Astrocyte (in vitro differentiated cells and primary cell): Measurements from ENCODE around the gene ABHD12. TPM values are rescaled to one million over a fixed set of nuclear protein-coding genes. Genes with fewer than 3 reads are reported as not detected.

Source experiments
- DNase-seq: peaks from one replicate; pipeline ENCODE4 v3.0.0-alpha.2; 2010; ENCODE audit warnings: low read depth
- FAIRE-seq: peaks from 2 replicates; lab custom pipeline; 2011; peaks lifted over from hg19 to GRCh38; lab: Jason Lieb, UNC
- H2AFZ ChIP-seq: 2 replicates; pipeline ENCODE4 v1.6.0; 2012; ENCODE audit warnings: low read depth, low read length, inconsistent platforms
- H3K27ac ChIP-seq: 2 replicates; pipeline ENCODE4 v1.5.1; 2011; ENCODE audit warnings: low read depth, low read length, inconsistent platforms
- H3K27me3 ChIP-seq: 2 replicates; pipeline ENCODE4 v1.6.0; 2011; ENCODE audit warnings: low read length, inconsistent platforms; ENCODE audit not compliant: insufficient read depth
- H3K36me3 ChIP-seq: 2 replicates; pipeline ENCODE4 v1.5.1; 2011; ENCODE audit warnings: low read length, inconsistent platforms; ENCODE audit not compliant: insufficient read depth
- H3K4me1 ChIP-seq: 2 replicates; pipeline ENCODE4 v1.5.1; 2011; ENCODE audit warnings: low read length, inconsistent platforms; ENCODE audit not compliant: insufficient read depth
- H3K4me2 ChIP-seq: 2 replicates; pipeline ENCODE4 v1.6.0; 2012; ENCODE audit warnings: low read length, inconsistent platforms
- H3K4me3 ChIP-seq: 2 replicates; pipeline ENCODE4 v1.5.1; 2011; ENCODE audit warnings: low read depth, mild to moderate bottlenecking, low read length, inconsistent platforms; ENCODE audit not compliant: insufficient read depth
- H3K79me2 ChIP-seq: 2 replicates; pipeline ENCODE4 v1.6.0; 2012; ENCODE audit warnings: mild to moderate bottlenecking, low read length, inconsistent platforms; ENCODE audit not compliant: insufficient read depth
- H3K9ac ChIP-seq: 2 replicates; pipeline ENCODE4 v1.6.0; 2012; ENCODE audit warnings: mild to moderate bottlenecking, low read length, inconsistent platforms
- H3K9me3 ChIP-seq: 2 replicates; pipeline ENCODE4 v1.5.1; 2012; ENCODE audit warnings: low read depth, mild to moderate bottlenecking, low read length, inconsistent platforms; ENCODE audit not compliant: insufficient read depth
- H4K20me1 ChIP-seq: 2 replicates; pipeline ENCODE4 v1.6.0; 2012; ENCODE audit warnings: low read length, inconsistent platforms; ENCODE audit not compliant: insufficient read depth
- H3K27ac Mint-ChIP-seq: one replicate; pipeline ENCODE4 v1.8.0; 2021; ENCODE audit warnings: mild to moderate bottlenecking, mixed read lengths; ENCODE audit not compliant: unreplicated experiment
- H3K27me3 Mint-ChIP-seq: one replicate; pipeline ENCODE4 v1.8.0; 2021; ENCODE audit warnings: low read depth, mixed read lengths; ENCODE audit not compliant: unreplicated experiment
- H3K36me3 Mint-ChIP-seq: one replicate; pipeline ENCODE4 v1.8.0; 2021; ENCODE audit warnings: low read depth, mixed read lengths; ENCODE audit not compliant: unreplicated experiment
- H3K4me1 Mint-ChIP-seq: one replicate; pipeline ENCODE4 v1.8.0; 2021; ENCODE audit warnings: low read depth, mixed read lengths; ENCODE audit not compliant: unreplicated experiment
- H3K4me3 Mint-ChIP-seq: one replicate; pipeline ENCODE4 v1.8.0; 2021; ENCODE audit warnings: mild to moderate bottlenecking, moderate library complexity, mixed read lengths; ENCODE audit not compliant: unreplicated experiment
- H3K9me3 Mint-ChIP-seq: one replicate; pipeline ENCODE4 v1.8.0; 2021; ENCODE audit warnings: mild to moderate bottlenecking, mixed read lengths; ENCODE audit not compliant: unreplicated experiment
- CTCF ChIP-seq: IDR thresholded peaks from 2 replicates; pipeline ENCODE4 v1.5.1; 2011; ENCODE audit warnings: low read depth, mild to moderate bottlenecking, inconsistent platforms, low read length, moderate library complexity; ENCODE audit not compliant: insufficient read depth
- EZH2 ChIP-seq: IDR thresholded peaks from 2 replicates; pipeline ENCODE4 v1.6.1; 2012; ENCODE audit warnings: mild to moderate bottlenecking, low read length, inconsistent platforms; ENCODE audit not compliant: insufficient read depth
- total RNA-seq: library from RNA; stranded (reverse); gene quantifications from 2 replicates; pipeline ENCODE4 v1.2.1, GENCODE V29; 2021

ABHD12 gene
- total RNA-seq, 1 donor from 2014 or later = 98.1 TPM

- no peaks in the 10 kb centered on the region for H3K27me3 Mint-ChIP-seq
- no peak for FAIRE-seq
Measured at GRCh38 chr20:25277051-25277801, 113.4 kb downstream of the ABHD12 start.

GRCh38 chr20:25276533-25277050, 114.0 kb downstream of the ABHD12 start:
- no peak overlapping the region for H3K4me3 Mint-ChIP-seq
- peaks cover 42% of the 10 kb centered on the region for H3K36me3 ChIP-seq

More at GRCh38 chr20:25277051-25277801, 113.4 kb downstream of the ABHD12 start:
- no peak overlapping the region for H3K4me2 ChIP-seq
- H3K4me3 ChIP-seq = no peak overlapping the region
- H3K27ac ChIP-seq = no peak overlapping the region
- H3K27me3 ChIP-seq = no peaks in the 10 kb centered on the region
- no peak for DNase-seq
- peaks cover 64% of the 10 kb centered on the region for H4K20me1 ChIP-seq
- Mint-ChIP-seq H3K36me3 (peaks cover 17% of the 10 kb centered on the region), H3K9me3 (no peaks in the 10 kb centered on the region), H3K4me3 (no peak overlapping the region), H3K27ac (no peak overlapping the region), H3K4me1 (peaks cover 7% of the 10 kb centered on the region)
- peaks cover 25% of the 10 kb centered on the region for H3K79me2 ChIP-seq
- H3K36me3 ChIP-seq = peaks cover 39% of the 10 kb centered on the region
- TF ChIP-seq EZH2 (no peak), CTCF (no peak)
- H3K9ac ChIP-seq = no peak overlapping the region
- no peaks in the 10 kb centered on the region for H3K4me1 ChIP-seq
- no peak overlapping the region for H2AFZ ChIP-seq
- no peaks in the 10 kb centered on the region for H3K9me3 ChIP-seq

More at GRCh38 chr20:25276533-25277050, 114.0 kb downstream of the ABHD12 start:
- H3K4me3 ChIP-seq = no peak overlapping the region
- H3K4me2 ChIP-seq = no peak overlapping the region
- peaks cover 31% of the 10 kb centered on the region for H3K79me2 ChIP-seq
- Mint-ChIP-seq H3K36me3 (peaks cover 17% of the 10 kb centered on the region), H3K4me1 (peaks cover 7% of the 10 kb centered on the region), H3K27me3 (no peaks in the 10 kb centered on the region), H3K9me3 (no peaks in the 10 kb centered on the region), H3K27ac (no peak overlapping the region)
- no peak for DNase-seq
- H4K20me1 ChIP-seq = peaks cover 64% of the 10 kb centered on the region
- H3K27ac ChIP-seq = no peak overlapping the region
- H3K27me3 ChIP-seq = no peaks in the 10 kb centered on the region
- FAIRE-seq = no peak
- H3K9me3 ChIP-seq = no peaks in the 10 kb centered on the region
- TF ChIP-seq CTCF = no peak
- TF ChIP-seq EZH2 = no peak
- no peak overlapping the region for H2AFZ ChIP-seq
- no peak overlapping the region for H3K9ac ChIP-seq
- no peaks in the 10 kb centered on the region for H3K4me1 ChIP-seq
